Activated T-helper 1 cell treated with Interleukin-2 at 50 U/mL for 16 hours (primary cell): ENCODE measurements around the gene SLC44A1.

Source experiments
- DNase-seq: peaks from one replicate; pipeline ENCODE4 v3.0.0-alpha.2; 2020; ENCODE audit warnings: low read depth

Gene SLC44A1

DNA sequence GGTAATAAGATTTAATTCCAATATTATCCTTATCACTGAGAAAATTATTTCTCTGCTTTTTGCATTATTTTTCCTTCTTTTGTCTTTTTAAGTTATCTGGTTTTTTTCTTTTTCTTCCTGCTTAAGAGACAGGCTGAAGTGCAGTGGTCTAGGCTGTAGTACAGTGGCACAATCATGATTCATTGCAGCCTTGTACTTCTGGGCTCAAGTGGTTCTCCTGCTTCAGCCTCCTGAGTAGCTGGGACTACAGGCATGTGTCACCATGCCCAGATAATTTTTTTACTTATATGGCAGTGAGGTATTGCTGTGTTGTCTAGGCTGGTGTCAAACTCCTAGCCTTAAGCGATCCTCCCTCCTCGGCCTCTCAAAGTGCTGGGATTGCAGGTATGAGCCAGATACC is 93.9 kb downstream of the SLC44A1 start:
- DNase-seq: no peak

DNA sequence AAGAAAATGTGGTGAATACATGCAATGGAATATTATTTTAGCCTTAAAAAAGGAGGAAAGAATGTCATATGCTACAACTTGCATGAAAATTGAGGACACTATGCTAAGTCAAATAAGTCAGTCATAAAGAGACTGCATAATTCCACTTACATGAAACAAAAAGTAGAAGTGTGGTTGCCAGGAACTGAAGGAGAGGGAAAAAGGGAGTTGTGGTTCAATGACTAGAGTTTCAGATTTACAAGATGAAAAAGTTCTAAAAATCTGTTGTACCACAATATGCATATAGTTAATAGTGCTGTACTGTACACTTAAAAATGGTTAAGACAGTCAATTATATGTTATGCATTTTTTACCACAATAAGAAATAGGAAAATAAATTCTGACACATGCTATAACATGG is 95.4 kb downstream of the SLC44A1 start:
- DNase-seq: no peak

DNA sequence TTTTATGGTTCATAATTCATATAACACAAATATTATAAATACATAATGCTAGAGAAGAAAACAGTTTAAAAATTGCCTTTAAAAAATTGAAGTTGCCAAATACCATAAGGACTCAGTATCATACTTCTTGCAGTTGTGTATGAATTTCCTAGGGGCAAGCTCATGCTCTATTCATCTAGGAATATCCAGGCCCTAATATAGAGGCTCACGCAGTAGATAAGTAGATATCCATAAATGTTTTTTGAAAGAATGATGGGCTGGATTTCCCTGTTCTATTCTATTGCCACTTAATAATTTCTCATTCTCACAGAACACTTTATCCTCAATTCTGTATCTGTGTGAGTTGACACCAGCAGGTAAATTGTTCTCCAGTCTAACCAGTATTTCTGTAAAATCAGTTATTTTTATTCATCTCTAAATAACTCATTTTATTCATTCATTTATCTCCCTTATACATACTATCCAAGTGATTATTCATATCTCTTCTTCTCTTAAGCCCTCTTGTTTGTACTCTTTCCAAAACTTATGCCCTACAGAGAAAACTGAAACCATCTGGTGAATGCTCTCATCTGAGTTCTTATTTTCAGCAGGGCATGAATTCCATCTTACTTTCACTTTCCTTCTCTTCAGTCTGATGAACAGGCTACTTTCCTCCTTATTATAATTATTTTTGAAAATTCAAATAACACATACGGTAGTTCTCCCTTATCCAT is 97.1 kb downstream of the SLC44A1 start:
- no peak for DNase-seq

DNA sequence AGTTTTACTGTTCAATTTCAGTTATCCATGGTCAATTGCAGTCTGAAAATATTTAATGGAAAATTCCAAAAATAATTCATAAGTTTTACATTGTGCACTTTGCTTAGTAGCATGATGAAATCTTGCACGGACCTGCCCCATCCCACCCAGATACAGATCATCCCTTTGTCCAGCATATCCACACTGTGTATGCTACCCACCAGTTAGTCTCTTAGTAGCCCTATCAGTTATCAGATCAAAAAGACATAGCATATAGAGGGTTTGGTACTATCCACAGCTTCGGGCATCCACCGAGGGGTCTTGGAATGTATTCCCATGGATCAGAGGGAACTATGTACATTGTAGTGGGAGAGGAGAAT is 97.7 kb downstream of the SLC44A1 start:
- DNase-seq: no peak

DNA sequence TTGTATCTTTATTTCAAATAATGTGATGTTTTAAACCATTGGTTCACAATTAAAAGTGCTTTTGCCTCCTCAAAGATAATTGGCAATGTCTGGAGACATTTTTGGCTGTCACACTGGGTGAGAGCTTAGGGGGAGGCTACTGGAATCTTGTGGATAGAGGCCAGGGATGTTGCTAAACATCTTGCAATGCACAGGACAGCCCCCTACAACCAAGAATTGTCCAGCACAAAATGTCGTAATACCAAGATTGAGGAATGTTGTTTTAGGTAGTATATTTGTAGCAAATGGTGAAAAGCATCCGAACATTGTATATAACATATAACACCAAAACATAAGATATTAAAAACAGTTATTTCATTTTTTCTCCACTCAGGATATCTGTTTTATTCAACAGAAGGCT is 99.8 kb downstream of the SLC44A1 start:
- no peak for DNase-seq

DNA sequence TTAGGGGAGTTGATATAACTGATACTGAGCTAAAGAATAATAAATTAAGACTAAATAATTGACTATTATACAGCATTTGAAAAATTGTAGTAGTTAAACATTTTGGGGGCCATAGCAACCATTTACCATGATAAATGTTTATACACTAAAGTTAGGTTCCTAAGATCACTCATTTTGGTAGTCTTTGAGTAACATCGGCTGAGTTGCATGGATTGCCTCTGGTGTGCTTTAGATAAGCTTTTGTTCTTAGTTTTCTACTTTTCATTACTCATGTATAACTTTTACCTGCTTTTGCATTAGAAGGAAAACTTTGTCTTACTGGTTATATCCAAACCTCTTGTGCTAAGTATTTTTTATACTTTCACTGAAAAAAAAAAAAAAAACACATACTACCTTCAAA is 101.2 kb downstream of the SLC44A1 start:
- no peak for DNase-seq

DNA sequence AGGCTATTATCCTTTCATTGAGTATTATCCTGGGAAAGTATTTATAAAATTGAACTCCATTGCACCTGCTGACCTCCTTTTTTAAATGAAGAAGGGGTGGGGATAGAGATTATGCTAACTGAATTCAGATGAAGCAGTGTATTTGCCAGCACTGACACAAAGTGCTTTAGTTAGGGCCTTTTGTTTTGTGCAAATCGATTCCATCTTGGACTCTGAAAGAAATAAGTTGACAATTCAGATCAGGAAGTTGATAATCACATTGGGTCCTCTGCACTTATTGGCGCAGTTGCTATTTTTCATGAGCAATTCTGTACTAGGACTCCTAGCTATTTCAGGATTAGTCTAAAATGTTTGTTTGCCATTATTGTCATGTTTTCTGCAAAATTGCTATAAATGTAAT is 101.8 kb downstream of the SLC44A1 start:
- no peak for DNase-seq

DNA sequence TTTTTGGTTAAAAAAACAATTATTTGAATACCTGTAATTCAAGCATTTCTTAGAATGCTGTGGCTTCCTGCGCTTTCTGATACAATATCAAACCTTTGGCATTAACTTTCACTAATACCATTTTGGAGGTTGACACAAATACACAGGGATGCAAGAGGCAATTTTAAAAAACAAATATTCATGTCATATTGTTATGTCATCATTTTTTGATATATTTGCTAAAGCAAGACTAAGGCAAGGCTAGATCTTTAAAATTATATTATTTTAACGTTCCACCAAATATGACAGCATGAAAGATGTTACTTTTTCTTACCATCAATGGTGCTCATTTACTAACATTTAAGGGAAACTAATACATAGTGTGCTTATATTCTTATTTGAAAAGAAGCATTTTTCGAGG is 110.0 kb downstream of the SLC44A1 start:
- no peak for DNase-seq

DNA sequence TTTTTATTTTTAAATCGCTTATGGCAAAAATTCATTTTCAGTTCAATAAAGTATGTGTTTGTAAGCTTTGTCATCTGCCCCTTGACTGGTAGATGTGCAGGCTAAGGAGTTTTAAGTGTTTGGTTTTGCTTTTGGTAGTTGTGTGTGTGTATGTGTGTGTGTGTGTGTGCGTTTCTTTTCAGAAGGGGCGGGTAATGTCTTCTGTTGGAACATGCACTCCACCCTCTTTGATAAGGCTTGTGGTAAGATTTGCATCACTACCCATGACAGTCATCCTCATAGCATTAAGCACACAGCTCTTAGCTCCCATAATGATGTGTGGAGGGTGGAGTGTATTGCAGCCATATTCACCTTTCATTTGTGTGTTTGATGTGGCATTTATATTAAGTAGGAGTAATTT is 111.3 kb downstream of the SLC44A1 start:
- no peak for DNase-seq

DNA sequence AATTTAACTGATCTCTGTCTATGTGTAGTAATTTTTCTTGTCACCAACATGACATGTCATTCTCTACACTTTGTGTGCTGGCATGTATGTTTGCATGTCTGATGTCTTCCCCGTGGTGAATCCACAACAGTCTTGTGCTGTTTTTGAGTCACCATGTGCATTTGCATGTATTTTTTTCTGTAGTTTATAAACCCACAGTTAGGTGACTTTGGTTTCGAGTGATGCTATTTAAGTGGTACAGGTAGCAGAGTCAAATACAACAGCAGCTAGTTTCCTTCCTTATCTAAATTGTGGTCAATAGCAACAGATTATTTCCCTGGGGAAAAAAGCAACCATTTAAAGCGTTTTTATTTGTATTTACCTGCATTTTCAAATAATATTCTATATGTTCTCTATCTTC is 113.5 kb downstream of the SLC44A1 start:
- DNase-seq: no peak

DNA sequence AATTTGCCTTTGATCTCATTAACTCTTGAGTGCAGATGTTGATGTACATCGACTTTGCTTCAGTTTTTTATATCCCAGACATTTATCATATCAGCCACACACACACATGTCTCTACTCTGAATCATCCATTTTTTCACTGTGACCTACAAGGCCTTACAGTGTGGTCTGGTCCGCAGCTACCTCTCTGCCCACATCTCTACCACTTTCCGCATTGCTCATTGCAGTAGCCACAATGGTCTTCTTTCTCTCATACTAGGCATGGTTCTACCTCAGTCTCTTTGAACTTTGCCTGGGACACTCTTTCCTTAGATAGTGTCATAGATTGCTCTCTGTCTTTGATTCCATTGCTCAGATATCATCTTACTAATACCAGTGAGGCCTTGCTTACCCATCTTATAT is 115.4 kb downstream of the SLC44A1 start:
- no peak for DNase-seq

DNA sequence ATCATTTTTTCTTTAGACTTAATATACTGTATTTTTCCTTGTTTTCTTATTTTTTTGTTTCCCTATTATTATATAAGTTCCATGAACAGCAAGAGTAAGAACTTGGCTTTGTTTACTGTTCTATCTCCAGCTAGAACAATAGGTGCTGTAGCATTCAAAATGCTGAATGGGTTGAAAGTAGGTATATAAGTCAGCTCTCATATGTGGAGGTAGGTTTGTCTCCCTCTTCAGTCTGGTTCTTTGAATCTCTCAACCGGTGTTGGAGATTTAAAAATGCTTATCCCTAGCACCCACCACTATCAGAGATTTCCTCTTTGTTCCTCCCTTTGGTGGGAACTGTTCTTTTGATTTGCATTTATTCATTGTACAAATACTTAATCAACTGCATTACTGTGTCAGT is 115.9 kb downstream of the SLC44A1 start:
- DNase-seq: no peak

DNA sequence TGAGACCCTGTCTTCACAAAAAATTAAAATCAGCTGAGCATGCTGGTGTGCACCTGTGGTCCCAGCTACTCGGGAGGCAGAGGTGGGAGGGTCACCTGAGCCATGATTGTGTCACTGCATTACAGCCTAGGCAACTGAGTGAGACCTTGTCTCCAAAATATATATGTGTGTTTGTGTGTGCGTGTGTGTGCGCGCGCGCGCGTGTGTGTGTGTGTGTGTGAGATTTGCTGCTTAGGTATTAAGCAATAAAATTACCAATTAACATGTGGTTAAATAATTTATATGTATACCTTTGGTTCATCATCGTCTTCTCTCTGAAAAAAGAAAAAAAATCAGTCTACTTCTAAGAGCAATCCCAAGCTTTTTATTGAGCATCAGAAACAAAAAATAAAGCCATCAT is 117.4 kb downstream of the SLC44A1 start:
- DNase-seq: no peak

DNA sequence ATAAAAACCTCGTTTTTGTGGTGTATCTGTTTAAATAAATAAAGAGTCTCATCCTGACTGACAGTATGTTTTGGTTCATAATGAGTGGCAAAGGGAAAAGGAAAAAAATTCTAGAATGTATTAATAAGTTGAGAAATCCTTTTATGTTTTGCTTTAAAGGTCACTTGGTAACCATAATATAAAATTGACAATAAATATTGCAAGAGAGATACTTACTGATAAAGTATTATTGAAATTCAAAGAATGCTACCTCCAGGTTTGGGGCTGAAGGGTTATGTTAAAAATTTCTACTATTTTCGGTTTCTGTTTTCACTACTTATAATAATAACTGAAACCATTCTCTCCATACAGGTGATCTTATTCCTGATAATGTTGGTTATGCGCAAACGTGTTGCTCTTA is 118.0 kb downstream of the SLC44A1 start:
- DNase-seq: no peak

DNA sequence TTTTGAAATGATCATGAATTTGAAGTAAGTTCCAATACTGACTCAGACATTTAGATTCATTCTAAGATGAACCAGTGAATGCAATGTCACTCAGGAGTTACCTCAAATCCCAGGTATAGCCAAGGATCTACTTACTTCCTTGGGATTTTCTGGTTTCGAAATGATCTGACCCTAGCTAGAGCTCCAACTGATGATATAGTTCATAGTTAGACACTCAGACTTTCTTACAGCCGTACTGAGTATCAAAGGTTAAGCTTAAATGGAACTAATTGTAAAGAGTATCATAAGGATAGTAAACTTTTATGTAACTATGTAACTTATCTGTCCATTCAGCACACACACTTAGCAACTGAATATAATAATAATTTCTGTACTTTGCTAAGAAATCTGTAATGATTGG is 119.4 kb downstream of the SLC44A1 start:
- no peak for DNase-seq

DNA sequence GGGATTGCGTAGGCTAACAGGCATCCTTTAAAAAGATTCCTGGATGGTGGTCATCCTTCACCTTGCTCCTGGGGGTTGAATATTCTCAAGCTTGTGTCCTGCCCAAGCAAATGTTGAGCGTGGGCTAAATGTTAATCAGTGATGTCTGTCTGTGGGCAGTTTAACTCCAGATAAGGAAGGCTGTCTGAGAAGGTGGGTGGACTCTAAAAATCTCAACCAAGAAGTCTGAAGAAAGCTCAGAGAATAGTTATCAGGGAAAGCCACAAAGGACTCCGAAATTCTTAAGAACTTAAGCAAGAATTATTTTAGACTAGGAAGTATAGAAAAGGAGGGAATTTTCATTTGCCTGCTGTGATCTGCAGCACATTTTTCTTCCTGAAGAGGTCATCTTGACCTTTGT is 125.5 kb downstream of the SLC44A1 start:
- DNase-seq: no peak

DNA sequence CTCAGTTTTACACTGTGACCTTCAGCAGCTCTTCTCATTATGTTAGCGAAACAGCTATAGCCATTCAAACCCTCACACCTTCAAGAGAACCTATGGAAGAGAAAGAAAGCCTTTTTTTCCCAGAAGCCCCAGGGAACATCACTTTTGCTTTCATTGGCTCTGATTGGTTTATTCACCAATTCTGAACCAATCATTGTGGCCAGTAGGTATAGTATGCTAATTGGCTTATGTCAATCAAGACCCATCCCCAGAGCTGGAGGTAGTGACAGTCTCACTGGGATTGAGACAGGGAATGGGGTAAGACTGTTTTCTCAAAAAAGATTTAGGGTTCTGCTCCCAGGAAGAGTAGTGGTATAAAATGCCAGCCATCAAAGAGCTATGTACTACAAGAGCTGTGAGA is 129.3 kb downstream of the SLC44A1 start:
- DNase-seq: no peak

DNA sequence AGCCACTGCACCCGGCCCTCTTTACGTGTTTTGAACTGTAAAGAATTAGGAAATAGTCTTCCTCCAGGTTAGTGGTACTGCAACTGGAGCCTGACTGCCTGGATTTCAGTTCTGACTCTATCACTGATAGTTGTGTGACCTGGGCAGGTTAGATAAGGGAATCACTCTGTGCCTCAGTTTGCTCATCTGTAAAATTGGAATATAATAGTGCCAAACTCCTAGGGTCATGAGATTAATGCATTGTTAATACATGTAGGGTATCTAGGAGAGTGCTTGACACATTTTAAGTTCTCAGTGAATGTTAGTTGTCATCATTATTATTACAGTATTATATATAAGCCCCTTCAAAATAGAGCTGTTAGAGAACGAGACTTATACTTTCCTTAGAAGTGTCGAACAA is 130.9 kb downstream of the SLC44A1 start:
- no peak for DNase-seq

DNA sequence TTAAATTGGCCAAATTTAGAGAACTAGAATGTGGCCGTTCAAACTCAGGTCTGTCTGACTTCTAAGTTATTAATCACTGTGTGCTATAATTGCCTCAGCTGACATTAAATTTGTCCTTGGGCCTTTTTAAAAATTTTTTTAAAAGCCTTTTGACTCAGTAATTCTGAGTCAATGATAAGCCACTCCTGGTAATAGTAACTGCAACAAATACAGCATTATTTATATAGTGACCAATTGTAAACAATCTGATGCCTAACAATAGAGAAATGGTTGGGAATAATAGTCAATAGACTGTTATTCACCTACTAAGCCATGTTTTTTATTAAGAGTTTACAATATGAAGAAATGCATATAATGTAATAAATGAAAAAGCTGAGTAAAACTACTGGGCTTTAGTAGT is 132.4 kb downstream of the SLC44A1 start:
- no peak for DNase-seq

DNA sequence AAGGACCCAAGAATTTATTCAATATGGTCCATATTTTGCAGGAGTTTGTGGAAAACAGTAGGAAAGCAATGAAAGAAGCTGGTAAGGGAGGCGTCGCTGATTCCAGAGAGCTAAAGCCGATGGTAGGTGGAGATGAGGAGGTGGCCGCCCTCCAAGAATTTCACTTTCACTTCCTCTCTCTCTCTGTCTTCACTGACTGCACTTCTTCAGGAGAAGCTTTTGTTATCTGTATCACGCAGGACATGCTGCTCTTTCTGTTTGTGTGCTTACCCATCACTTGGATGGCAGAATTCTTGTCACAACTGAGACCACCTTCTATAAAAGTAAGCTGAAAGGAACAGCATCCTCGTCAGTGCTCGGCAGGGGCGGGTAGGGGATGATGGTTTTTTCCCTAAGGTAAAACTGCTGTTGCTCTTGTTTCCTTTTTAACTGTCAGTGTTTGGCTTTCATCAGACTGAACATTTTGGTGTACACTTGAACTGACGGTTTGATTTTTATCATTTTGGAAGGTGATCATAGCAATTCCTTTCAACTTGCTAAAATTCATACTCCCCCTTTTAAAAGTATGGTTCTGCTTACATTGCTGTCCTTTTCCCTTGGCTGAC is 141.0 kb downstream of the SLC44A1 start:
- no peak for DNase-seq

DNA sequence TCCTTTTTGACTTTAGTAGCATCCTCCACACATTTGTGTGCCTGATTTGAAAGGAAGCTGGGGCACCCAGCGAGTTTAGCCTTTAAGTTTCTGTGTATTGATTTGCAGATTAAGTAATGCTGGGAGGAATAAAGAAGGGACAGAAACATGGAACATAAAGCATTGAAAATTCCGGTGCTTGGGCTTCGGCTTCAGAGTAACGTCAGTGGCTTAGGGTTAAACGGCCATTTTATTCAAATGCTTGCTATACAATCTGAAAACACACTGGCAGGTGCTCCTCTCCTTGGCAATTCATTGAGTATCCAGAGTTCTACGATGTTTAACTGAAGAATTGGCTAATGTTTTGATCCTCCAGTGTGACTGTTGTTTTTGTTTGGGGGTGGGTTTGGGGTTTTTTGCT is 145.3 kb downstream of the SLC44A1 start:
- DNase-seq: no peak

DNA sequence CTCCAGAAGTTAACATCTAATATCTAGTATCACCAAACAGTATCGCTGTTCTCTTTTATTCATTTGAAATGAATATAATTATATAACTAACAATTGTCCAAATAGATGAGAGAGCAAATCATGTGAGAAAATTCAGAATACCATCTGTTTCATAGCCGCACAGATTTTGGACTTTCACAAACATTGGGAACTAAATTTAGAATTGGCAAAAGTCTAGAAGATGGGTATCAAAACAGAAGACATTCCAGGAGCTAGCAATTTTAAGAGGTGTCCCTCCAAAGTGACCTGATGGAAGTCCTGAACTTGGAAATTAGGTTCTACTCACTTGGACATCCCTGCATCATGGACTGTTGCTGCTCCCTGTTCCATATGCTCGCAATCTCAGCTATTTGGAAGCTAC is 146.4 kb downstream of the SLC44A1 start:
- no peak for DNase-seq

DNA sequence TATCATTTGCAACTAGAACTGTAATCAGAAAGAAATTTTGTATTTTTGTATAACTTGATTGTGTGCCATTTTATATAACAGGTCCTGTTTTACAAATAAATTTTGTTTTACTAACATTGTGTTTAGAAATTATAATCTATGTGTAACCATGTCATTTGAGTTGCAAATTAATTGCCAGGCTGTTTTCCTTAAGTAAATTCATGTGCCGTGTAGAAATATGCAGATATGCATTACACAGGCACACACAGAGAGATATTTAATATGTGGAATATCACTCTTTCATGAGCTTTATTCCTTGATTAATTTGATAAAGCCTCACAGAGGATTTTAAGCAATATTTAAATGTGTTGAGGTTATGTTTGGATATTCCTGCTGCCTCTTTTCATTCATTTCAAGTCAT is 146.8 kb downstream of the SLC44A1 start:
- DNase-seq: no peak

DNA sequence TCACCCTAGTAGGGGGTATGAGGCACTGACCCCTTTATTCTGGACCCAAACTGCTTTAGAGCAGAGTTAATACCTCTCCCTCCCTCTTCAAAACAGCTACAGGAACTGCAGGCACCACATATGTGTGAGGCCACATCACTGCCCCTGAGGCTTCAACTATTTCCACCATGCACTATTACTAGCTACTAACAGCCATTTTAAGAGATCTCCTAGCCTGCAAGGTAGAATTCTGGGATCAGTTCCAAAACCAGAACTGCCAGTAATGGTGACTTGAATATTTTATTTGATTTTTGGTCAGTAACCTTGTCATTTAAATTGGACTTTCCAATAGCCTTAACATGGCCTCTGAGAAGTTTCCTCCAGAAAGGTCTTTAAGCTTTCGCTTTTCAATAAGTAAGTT is 148.1 kb downstream of the SLC44A1 start:
- DNase-seq: no peak
